Cardiac septum (tissue), 1 donor: ENCODE results near the gene KCNMA1. TPM values are rescaled to one million over a fixed set of nuclear protein-coding genes. Genes with fewer than 3 reads are reported as not detected.

ENCODE experiments used
- DNase-seq: peaks from one replicate; pipeline ENCODE4 v3.0.0-alpha.2; 2020; ENCODE audit warnings: low spot score
- intact Hi-C: fragments of 100-400 bp; cut with DNase I; formaldehyde crosslinking; loops from one replicate; pipeline ENCODE4 v1.14.0; 2022
- total RNA-seq: library from RNA; stranded (reverse); fragmentation: NEBNext Ultra II Directional; extraction: Animal tissue kit (Norgen Biotek cat#: 25700); gene quantifications from one replicate; pipeline ENCODE4 v1.2.1, GENCODE V29; 2021
- donor health status: DM: no; HTN: no; CAD: no.

Gene KCNMA1
- total RNA-seq, 1 donor from 2014 or later: 2.0 TPM

DNA sequence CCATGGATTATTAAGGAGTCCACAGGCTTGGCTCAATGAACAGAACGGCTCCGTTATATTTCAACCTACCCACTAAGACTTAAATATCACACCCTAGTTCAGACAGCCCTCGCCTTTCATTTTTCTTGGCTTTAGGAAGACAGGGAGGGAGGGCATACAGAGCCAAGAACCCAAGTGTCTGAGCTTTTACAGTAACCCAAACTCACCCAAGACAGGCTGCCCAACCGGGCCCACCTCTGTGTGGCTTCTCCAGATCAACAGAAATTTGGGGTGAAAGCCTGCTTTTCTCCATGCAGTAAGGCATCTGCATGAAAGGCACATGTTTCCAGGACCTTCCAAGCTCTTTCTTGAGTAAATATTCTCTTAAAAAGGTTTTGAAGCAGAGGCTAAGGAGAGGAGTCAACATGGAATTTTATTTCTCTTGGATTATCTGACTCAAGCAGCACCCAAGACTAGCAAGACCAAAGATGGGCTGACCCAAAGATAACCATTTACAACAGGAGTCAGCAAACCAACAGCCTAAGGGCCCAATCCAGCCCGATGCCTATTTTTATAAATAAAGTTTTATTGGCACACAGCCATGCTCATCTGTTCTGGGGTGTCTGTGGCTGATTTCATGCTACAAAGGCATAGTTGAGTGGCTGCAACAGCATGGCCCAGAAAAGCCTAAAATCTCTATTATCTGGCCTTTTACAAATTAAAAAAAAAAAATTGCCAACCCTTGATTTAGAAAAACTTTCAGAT lies 90.1 kb downstream of the KCNMA1 start:
- intact Hi-C loops: no loop called here
- no peak for DNase-seq

DNA sequence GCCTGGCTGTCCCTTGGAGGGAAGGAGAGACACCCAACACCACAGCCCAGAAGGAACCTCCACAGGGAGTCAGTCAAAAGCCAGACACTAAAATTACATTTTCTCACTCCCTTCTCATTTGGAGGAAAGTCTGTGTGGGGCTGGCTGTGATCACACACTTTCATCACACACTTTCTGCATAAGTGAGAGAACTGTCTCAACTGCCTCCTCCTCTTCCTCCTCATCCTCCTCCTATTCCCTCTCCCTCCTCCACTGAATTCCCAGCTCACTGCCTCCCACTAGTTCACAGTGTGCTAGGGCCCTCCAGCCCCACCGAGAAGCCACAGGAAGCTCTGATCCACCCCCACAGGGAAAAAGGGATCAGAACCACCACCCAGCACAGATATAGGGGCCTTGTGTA lies 91.6 kb downstream of the KCNMA1 start:
- no peak for DNase-seq
- intact Hi-C loops: no loop called here

DNA sequence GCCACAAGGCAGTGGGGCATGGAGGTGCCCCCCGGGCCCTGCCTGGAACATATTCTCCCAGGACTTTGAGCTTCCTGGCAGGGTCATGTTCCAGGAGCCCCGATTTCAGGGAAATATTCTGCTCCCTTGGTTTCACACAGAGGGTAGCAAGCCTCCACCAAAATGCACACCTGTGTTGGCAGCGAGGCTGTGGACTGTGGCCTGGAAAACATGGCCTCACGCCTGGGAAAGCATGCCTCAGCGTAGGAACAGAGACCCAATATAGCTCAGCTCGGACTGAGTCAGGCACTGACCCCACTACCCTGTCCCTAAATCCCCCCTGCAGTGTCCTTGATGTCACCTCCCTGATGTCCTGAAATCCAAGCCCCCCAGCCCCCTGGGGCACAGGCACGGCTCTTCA lies 92.0 kb downstream of the KCNMA1 start:
- intact Hi-C loops: no loop called here
- no peak for DNase-seq

DNA sequence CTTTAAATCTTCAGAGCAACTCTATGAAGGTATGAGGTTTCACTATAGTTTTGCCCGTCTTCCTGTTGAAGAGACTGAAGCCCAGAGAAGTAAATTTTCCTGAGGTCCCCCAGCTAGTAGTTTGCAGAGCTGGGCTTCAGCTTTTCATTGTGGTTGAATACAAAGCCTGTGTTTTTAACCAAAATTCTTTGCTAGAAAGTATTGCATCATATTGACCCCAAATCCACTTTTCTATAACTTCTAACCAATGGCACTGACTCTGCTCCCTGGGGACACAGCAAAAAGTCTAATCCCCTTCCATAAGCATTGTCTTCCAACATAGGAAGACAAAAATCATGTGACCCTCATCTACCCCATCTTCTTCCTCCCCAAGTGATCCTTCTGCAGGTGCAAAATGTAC lies 93.0 kb downstream of the KCNMA1 start:
- intact Hi-C loops: no loop called here
- no peak for DNase-seq

DNA sequence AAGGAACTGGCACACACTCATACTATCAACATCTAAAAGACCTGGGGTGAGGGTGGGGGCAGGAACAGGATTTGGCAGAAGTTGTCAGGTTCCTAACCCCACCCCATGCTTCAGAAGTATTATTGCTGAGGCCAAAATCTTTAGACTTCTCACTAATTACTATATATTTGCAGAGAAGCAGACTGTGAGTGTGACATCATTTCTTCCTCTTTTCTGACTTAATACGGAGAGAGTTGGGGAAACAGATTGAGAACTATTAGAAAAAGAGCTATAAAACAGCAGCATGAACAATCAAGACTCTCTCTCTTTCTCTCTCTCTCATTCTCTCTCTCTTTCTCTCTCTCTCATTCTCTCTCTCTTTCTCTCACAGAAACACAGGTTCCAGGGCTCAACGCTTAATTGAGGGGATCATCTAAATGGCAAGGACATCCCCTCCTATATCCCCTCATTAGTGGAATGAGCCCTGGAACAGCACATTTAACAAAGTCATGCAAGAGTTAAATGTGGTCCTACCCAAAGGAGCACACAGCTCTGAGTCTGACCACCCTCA lies 94.8 kb downstream of the KCNMA1 start:
- intact Hi-C loops: no loop called here
- no peak for DNase-seq

DNA sequence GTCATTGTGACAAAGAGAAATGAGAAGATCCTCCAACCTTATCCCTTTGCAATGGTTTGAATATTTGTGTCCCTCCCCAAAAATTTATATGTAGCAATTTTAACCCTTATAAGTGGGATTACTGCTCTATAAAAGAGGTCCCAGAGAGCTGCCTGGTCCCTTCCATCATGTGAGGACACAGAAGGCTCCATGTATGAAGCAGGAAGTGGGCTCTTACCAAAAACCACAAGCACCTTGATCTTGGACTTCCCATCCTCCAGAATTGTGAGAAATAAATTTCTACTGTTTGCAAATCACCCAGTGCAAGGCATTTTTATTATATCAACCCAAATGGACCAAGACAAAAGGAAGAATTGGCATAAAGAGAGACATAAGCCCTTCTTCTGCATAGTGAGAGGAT lies 95.7 kb downstream of the KCNMA1 start:
- intact Hi-C loops: no loop called here
- no peak for DNase-seq

DNA sequence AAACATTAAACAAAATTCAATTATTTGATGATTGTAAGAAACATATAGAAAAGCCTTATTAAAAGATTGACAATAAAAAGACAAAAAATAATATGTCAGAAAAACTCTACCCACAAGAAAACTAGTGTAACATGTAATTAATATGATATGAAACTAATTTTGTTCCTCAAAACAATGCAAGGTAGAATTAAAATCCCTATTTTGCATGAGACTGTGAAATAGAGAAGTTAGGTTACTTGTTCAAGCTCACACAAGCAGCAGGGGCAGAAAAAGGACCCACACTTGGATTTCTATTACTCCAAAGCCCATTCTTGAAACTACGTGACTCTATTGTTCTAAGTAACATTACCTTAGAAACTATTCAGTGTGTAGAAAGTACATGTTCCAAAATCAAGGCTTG lies 96.4 kb downstream of the KCNMA1 start:
- intact Hi-C loops: no loop called here
- no peak for DNase-seq

DNA sequence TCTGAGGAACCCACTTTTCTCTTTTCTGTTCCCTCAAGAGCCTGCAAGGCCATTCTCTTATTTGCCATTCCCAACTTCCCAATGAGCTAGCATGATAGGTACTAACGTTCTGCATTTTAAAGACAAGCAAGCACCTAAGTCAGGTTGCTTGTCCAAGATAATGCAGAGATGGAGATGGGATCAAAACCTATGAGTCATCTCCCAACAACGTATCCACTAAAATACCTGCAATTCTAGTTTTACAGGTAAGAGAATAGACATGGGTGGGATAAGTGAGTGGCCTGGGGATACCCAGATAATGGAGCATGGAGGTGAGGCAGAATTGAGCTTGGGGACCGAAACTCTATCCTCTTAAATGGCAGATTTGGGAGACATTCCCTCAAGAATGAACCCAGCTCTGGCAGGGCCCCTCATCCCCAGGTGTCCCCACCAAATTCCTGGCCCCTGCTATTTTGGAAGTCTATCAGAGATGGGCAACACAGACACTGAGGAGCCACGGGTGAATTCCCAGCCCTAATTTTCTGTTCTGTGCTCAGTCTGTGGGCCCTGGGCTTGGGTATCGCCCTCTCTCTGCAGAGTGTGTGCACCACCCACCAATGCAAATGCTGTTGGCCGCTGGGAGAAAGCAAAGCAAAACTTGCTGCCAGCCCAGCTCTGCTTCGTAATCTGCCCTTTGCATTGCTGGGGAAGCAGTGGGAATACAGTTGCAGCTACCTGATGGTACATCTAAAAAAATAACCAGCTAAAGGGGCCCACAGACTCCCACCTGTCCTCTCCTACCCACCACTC lies 98.3 kb downstream of the KCNMA1 start:
- intact Hi-C loops: no loop called here

DNA sequence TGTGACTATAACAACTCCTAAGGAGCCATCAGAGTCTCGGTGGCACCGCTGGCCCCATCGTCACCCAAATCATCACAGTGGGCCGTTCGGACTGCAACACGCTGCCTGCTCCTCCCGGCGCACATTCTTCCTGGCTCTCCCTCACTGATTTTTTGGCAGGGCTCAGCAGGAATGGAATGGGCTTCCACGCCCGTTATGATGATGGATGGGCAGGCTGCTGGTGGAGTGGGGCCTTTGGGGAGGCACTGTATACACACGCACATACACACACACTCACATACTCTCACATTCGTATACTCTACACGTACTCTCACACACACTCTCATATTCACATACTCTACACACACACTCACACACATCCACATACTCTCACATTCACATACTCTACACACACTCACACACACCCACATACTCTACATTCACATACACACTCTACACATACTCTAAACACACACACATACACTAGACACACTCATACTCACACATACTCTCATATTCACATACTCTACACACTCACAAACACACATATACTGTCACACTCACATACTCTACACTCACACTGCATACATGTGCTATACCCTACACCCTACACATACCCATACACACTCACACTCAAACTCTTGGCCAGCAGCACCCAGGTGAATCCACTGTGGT lies 99.8 kb downstream of the KCNMA1 start:
- intact Hi-C loops: no loop called here
- no peak for DNase-seq

More for the DNA sequence above, 98.3 kb downstream of the KCNMA1 start:
- no peak for DNase-seq

DNA sequence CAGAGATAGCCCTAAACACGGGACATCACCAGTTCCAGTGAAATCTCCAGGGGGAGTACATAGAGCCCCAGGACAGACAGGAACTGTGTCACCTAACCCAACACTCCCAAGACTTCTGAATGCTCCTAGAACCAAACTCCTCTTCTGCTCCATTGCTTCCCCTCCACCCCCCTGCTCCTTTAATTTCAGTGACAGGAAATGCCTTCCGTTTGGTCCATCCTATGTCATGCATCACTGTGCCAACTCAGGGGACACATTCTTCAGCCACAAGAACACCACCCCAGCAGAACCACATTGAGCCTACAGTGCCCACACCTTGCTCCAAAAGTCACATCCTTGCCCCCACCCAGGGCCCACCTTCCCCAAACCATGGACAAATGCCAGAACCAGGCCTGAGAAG lies 100.5 kb downstream of the KCNMA1 start:
- intact Hi-C loops: no loop called here
- DNase-seq: no peak

DNA sequence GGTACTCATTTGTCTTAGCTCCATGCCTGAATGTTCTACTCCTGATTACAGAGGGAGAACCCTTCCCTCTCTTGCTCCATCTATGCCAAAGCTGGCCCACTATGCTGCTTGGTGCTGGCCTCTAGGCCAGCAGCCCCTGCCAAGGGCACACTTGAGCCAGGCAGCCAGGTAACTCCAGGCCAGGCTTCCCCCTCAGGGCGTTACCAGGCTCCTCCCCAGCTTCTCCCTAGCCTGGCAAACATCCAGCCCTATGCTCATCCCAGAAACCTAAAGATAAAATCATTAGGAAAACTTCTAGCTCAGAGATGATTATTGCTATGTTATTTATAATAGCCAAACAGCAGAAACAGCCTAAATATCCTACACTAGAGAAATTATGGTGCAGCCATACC lies 103.7 kb downstream of the KCNMA1 start:
- DNase-seq: no peak
- intact Hi-C loops: no loop called here

DNA sequence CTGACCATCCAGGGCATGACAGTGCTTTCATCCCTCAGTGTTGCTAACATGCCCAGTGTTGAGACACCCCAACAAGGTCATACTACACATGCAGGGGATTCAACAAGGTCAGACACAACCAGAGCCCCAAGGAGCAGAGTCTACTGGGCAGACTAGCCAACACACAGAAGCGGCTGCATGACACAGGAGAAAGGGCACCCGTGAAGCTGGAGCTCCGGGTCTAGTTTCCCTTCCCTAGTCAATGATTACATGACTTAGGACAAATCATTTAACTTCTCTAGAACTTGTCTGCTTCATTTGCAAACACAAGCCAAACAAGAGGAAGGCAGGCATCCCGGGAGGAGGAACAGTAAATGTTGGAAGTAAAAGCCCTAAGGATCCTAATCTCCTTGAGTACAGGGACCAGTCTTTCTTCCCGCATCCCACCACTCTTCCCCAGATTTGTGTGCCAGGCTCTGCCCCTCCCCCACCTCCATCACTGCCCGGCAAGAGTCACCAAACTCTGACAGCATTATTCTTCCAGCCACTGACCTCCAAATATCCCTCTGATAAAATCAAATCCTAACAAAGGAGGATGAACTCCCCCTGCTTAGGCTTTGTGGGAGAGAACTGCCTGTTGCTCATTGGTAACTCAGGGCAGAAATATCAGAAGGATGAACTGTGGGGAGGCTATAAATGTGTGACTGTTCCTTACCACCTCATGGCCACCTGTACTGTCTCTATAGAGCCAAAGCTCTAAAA lies 104.3 kb downstream of the KCNMA1 start:
- intact Hi-C loops: no loop called here
- no peak for DNase-seq

DNA sequence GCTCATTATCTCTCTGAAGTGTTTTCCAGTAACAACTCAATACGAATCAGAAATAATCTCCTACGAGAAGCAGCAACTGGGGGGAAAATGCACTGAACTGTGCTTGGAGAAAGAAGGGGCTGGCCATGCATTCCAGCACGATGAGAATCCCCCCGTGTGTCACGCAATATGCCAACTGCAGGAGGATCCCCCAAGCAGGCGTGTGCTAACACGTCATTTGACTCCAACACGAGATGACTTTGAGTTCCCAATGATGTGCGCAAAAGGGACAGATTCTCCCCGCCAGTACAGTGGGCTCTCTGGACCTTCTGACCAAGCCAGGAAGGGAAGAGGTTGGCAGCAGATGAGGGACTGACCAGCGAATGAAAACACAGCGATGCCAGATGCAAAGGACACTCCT lies 105.5 kb downstream of the KCNMA1 start:
- intact Hi-C loops: no loop called here
- no peak for DNase-seq

DNA sequence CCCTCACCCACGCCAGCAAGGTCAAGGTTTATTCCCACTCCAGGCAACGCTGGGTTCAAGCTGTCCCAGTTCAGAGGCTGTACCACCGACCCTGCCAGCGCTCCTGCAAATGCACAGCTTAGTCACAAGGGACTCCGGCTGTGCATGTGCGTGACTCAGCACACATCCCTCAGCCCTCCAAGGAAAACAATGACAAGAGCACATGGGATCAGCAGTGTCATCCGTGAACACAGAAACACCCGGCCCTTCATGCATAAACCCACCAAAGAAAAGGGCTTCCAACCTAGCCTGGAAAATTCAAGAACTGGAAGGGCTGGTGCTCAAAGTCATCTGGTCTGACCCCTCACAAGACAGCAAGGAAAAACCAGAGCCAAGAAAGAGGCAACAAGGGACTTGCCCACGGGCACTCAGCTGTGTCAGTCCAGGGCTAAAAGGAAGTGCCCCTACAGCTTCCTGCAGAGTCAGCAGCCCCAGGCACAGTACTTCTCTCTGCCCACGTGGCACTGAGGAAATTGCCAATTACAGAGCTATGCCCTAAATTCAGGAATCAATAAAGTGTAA lies 106.1 kb downstream of the KCNMA1 start:
- no peak for DNase-seq
- intact Hi-C loops: no loop called here

DNA sequence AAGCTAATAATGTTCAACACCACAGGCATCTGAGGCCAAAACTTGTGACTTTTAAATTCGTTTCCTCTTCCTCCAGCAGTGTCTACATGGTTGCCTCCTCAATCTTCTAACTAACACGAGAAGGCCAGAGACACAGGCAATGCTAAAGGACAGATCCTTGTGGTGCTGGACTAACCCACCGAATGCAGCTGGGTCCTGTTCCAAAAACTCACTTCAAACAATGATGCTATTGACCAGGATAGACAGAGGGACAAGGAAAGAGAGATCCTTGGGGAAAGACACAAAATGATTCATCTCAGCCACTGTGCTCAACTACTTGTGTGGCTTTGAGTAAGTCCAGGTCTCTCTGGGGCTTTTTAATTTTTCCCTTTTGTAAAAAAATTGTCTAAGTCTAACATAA lies 107.6 kb downstream of the KCNMA1 start:
- DNase-seq: no peak
- intact Hi-C loops: no loop called here

DNA sequence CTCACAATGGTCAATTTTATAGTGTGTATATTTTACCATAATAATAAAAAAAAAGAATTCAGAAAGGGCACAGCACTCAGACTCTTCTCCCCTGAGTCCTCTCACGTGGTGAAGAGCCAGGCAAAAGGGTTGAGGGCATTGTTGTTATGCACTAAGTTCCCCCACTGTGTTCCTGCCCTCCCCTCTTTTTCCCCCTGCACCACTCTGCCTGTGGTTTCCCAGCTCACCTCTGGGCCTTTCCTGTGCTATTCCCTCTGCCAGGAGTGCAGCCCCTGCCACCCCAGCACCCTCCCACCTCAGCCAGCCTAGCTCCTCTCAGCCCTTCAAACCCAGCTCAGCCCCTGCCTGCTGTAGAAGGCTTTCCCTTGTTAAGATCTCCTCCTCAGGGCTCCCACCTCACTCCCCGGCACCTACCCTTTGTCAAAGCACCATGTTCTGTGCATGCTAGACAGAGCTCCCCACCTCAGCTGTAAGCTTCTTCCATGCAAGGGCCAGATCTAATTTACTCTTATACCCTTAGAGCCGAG lies 108.5 kb downstream of the KCNMA1 start:
- intact Hi-C loops: no loop called here

DNA sequence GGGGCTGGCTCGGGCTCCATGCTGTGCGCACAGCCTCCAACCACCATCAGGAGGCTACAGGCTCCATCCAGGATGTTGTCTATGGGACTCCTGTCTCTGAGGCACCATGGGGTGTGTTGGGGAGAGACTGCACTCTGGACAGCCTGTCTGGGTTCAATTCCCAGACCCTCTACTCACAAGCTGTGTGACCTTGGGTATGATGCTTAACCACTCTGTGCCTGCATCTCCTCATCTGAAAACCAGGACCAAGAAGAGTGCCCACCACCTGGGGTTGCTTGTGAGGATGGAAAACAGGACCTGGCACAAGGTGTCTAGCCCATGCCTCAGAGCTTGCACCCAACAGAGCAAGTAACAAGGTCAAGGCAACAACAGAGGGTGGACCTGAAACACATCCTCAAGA lies 109.8 kb downstream of the KCNMA1 start:
- DNase-seq: no peak
- intact Hi-C loops: no loop called here

More for the DNA sequence above, 108.5 kb downstream of the KCNMA1 start:
- no peak for DNase-seq

DNA sequence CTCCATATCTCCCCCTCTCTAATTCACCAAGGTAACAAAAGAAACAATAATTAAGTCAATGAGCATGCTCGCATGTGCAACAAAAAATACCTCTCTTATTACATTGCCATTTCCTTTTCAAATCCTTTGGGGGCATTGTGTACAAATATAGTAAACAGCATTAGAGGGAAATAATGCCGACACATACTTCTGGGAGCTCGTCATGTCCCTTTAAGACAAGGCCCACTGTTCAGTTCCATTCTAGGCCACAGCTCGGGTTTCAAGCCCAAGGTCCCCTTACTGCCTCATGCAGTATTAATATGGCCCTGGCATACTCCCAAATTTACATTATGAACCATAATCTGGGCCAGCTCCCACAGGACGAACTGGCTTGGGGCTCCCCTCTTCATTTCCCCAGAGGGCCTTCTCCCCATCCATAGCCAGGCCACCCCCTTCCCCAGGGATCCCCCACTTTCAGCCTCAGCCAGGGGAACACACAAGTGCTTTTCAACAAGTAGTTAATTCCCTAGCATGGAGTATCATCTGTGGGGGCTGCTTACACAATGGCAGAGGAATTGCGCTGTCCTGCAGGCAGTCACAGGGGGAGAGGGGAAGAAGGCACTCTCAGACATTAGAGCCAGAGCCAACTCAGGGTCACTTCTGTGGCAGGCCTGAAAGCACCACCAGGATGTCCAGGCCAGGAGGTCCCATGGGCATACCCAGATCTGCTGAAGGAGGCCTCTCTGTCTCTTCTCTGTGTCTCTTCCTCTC lies 110.6 kb downstream of the KCNMA1 start:
- DNase-seq: no peak
- intact Hi-C loops: no loop called here
